NB4 (cell line): Measurements from ENCODE around the gene KRTAP1-1.

ENCODE experiments used
- POLR2A ChIP-seq: IDR thresholded peaks from 2 replicates; pipeline ENCODE4 v1.6.1; 2011; ENCODE audit warnings: mild to moderate bottlenecking; ENCODE audit not compliant: insufficient read length; ENCODE audit errors: extremely low read depth
- TF ChIP-seq, protein P1 (sequence below): IDR thresholded peaks from one replicate; pipeline ENCODE4 v1.5.1; 2012; ENCODE audit warnings: low read depth, low read length

DNA sequence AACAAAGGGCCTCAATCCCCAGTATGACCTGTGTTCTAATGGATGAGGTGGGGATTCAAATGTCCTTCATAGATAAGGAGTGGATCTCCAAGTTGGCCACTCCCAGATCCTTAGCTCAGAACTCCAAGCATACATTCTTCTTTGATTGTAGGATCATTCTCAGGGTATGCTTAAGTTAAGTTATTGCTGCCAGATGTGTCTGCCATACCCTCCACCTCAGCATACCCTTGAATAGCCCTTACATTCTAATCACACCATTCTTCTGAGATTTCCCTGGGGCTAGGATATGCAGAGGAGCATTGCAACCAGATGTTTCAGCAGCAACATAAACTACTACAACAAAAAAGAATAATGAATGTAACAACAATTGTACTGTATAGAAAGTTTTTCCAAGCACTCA is 26.0 kb upstream of the KRTAP1-1 start:
- TF ChIP-seq, protein P1, sequence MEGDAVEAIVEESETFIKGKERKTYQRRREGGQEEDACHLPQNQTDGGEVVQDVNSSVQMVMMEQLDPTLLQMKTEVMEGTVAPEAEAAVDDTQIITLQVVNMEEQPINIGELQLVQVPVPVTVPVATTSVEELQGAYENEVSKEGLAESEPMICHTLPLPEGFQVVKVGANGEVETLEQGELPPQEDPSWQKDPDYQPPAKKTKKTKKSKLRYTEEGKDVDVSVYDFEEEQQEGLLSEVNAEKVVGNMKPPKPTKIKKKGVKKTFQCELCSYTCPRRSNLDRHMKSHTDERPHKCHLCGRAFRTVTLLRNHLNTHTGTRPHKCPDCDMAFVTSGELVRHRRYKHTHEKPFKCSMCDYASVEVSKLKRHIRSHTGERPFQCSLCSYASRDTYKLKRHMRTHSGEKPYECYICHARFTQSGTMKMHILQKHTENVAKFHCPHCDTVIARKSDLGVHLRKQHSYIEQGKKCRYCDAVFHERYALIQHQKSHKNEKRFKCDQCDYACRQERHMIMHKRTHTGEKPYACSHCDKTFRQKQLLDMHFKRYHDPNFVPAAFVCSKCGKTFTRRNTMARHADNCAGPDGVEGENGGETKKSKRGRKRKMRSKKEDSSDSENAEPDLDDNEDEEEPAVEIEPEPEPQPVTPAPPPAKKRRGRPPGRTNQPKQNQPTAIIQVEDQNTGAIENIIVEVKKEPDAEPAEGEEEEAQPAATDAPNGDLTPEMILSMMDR, result no peak
- no peak for TF ChIP-seq POLR2A
